Activated CD4-positive, alpha-beta memory T cell treated with anti-CD3 and anti-CD28 coated beads for 36 hours (primary cell): ENCODE data around the gene POGZ. TPM values are rescaled to one million over a fixed set of nuclear protein-coding genes. Genes with fewer than 3 reads are reported as not detected.
A peak's percentile ranks its signal among the peaks of the same experiment; 100 is the strongest.
"Not testable (repeated sequence)": the region's sequence is repeated elsewhere in the genome, so short reads cannot be mapped to it uniquely, and the experiment has no call there.

Source experiments
- CTCF ChIA-PET: fragments of 350-600 bp; sonication (Branson Sonifier 250); formaldehyde crosslinking; loops from one replicate; lab custom pipeline; 2021; ENCODE audit warnings: antibody characterized with exemption, inconsistent platforms; lab: Charles Lee
- POLR2A ChIA-PET: fragments of 350-600 bp; sonication (Branson Sonifier 250); formaldehyde crosslinking; loops from one replicate; lab custom pipeline; 2021; ENCODE audit warnings: antibody characterized with exemption; lab: Charles Lee
- DNase-seq: peaks from one replicate; pipeline ENCODE4 v3.0.0-alpha.2; 2020
- H3K27ac Mint-ChIP-seq: one replicate; pipeline ENCODE4 v1.8.0; 2021; ENCODE audit warnings: mixed read lengths
- H3K27me3 Mint-ChIP-seq: one replicate; pipeline ENCODE4 v1.8.0; 2021; ENCODE audit warnings: mixed read lengths
- H3K36me3 Mint-ChIP-seq: one replicate; pipeline ENCODE4 v1.8.0; 2021; ENCODE audit warnings: mixed read lengths
- H3K4me1 Mint-ChIP-seq: one replicate; pipeline ENCODE4 v1.8.0; 2021; ENCODE audit warnings: low read depth, mixed read lengths
- H3K4me3 Mint-ChIP-seq: one replicate; pipeline ENCODE4 v1.8.0; 2021; ENCODE audit warnings: mild to moderate bottlenecking, mixed read lengths
- H3K9me3 Mint-ChIP-seq: one replicate; pipeline ENCODE4 v1.8.0; 2021; ENCODE audit warnings: mixed read lengths
- intact Hi-C: fragments of 100-400 bp; cut with micrococcal nuclease; formaldehyde crosslinking; loops from one replicate; pipeline ENCODE4 v1.15.1; 2023
- total RNA-seq, 2 experiments: library from RNA; stranded (reverse); gene quantifications; one replicate each; pipeline ENCODE4 v1.2.3, GENCODE V29; 2021

POGZ gene
- total RNA-seq, 2 experiments from 2014 or later = 73.7 to 76.3 TPM

GRCh38 chr1:151444783-151445177 is 14.5 kb downstream of the POGZ start:
- intact Hi-C loops = loop anchor here (2.0 to 10.0 kb wide), 4 partner anchors 14 to 290 kb away; partner anchors contain the start of gene POGZ
- Mint-ChIP-seq H3K27ac (no peak overlapping the region), H3K4me1 (peaks cover 49% of the 10 kb centered on the region), H3K9me3 (no peaks in the 10 kb centered on the region), H3K27me3 (no peaks in the 10 kb centered on the region), H3K36me3 (peaks cover 14% of the 10 kb centered on the region), H3K4me3 (no peak overlapping the region)
- no peak for DNase-seq
- ChIA-PET CTCF (interaction anchor here (0.5 to 1.9 kb wide), 25 partner anchors 9 to 557 kb away, joined by 3 to 13 read pairs (median 4); no protein-coding TSS in a partner anchor), POLR2A (interaction anchor here (0.6 kb wide), 1 partner anchor 13 kb away, joined by 3 read pairs; no protein-coding TSS in a partner anchor)

DNA sequence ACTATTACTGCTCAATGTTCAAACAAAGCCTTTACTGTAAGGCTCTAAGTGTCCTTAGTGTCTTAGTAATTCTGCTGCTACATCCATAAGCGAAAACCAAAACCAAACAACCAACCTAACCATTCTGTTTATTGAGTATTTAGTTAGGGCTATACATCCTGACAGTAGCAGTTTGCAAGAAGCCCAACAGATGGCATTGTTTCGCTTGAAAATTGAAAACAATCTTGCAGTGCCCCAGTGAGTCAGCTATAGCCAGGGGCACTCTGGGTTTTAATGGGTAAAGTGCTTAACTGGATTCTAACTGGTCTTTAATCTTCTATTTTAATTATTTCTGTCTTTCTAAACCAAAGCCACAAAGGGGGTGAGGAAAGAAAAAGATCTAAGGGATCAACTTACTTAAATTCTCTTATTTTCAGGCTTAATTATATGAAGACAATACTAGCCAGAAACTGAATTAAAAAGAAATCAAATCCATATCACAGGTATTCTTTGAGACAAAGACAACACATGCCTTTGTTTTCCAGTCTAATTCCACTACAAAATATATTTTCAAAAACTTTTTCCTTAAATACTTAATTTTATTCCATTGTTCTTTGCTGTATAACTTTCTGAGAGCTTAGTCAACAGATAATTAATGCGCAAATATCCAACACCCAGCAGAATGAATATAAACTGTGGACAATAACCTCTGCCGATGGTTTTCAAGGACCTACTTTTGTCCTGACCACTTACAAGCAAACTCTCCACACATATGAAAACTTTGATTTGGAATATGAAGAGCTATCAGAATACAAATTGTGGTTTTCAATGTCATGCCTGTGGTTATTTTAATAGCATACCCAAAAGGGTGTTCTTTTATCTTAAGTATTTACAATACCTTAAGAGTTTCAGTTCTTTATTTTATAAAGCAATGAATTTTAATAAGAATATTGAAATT is 15.2 kb downstream of the POGZ start:
- DNase-seq = peak; percentile 75
- intact Hi-C loops = loop anchor here (2.0 to 10.0 kb wide), 4 partner anchors 15 to 291 kb away; partner anchors contain the start of gene POGZ
- Mint-ChIP-seq H3K27me3 (no peaks in the 10 kb centered on the region), H3K27ac (no peak overlapping the region), H3K4me3 (no peak overlapping the region), H3K36me3 (peaks cover 14% of the 10 kb centered on the region), H3K4me1 (peaks cover 53% of the 10 kb centered on the region), H3K9me3 (no peaks in the 10 kb centered on the region)
- CTCF ChIA-PET = interaction anchor here (0.6 to 1.9 kb wide), 34 partner anchors 10 to 392 kb away, joined by 3 to 13 read pairs (median 3); partner anchors contain the start of genes CGN, PI4KB and POGZ
- POLR2A ChIA-PET = interaction anchor here (0.6 kb wide), 1 partner anchor 13 kb away, joined by 3 read pairs; no protein-coding TSS in a partner anchor

- H3K27me3 Mint-ChIP-seq, intact Hi-C loops, DNase-seq, H3K4me3 Mint-ChIP-seq, CTCF ChIA-PET, H3K27ac Mint-ChIP-seq, H3K9me3 Mint-ChIP-seq, POLR2A ChIA-PET: not testable (repeated sequence)
- Mint-ChIP-seq H3K36me3 (peaks cover 14% of the 10 kb centered on the region), H3K4me1 (peaks cover 48% of the 10 kb centered on the region)
Measured at GRCh38 chr1:151437396-151437795, 21.9 kb downstream of the POGZ start.

GRCh38 chr1:151436985-151437384 is 22.3 kb downstream of the POGZ start:
- Mint-ChIP-seq H3K27ac (no peak overlapping the region), H3K36me3 (peaks cover 14% of the 10 kb centered on the region), H3K27me3 (no peaks in the 10 kb centered on the region), H3K4me1 (peaks cover 48% of the 10 kb centered on the region), H3K4me3 (no peak overlapping the region), H3K9me3 (no peaks in the 10 kb centered on the region)
- DNase-seq = no peak
- intact Hi-C loops = no loop called here
- POLR2A ChIA-PET = no interaction called here
- CTCF ChIA-PET = no interaction called here

GRCh38 chr1:151435174-151435573 is 24.1 kb downstream of the POGZ start:
- no peaks in the 10 kb centered on the region for H3K27me3 Mint-ChIP-seq
- H3K36me3 Mint-ChIP-seq = peaks cover 3% of the 10 kb centered on the region
- H3K4me1 Mint-ChIP-seq = peaks cover 35% of the 10 kb centered on the region
- H3K9me3 Mint-ChIP-seq = no peaks in the 10 kb centered on the region
- H3K4me3 Mint-ChIP-seq = no peak overlapping the region
- POLR2A ChIA-PET = no interaction called here
- intact Hi-C loops = no loop called here
- CTCF ChIA-PET = no interaction called here
- DNase-seq = no peak
- no peak overlapping the region for H3K27ac Mint-ChIP-seq

- intact Hi-C loops, POLR2A ChIA-PET, H3K36me3 Mint-ChIP-seq, H3K4me3 Mint-ChIP-seq, DNase-seq, H3K27ac Mint-ChIP-seq, CTCF ChIA-PET, H3K9me3 Mint-ChIP-seq, H3K27me3 Mint-ChIP-seq: not testable (repeated sequence)
- H3K4me1 Mint-ChIP-seq = peaks cover 25% of the 10 kb centered on the region
Measured at GRCh38 chr1:151433827-151434226, 25.5 kb downstream of the POGZ start.

- H3K36me3 Mint-ChIP-seq = peaks cover 45% of the 10 kb centered on the region
- no peaks in the 10 kb centered on the region for H3K4me1 Mint-ChIP-seq
- DNase-seq = no peak
- H3K9me3 Mint-ChIP-seq = no peaks in the 10 kb centered on the region
- ChIA-PET CTCF (interaction anchor here (0.9 kb wide), 1 partner anchor 16 kb away, joined by 3 read pairs; no protein-coding TSS in a partner anchor), POLR2A (no interaction called here)
- H3K27me3 Mint-ChIP-seq = no peaks in the 10 kb centered on the region
- H3K4me3 Mint-ChIP-seq = no peak overlapping the region
- intact Hi-C loops = no loop called here
- no peak overlapping the region for H3K27ac Mint-ChIP-seq
Measured at GRCh38 chr1:151428068-151428467, 31.2 kb downstream of the POGZ start.

DNA sequence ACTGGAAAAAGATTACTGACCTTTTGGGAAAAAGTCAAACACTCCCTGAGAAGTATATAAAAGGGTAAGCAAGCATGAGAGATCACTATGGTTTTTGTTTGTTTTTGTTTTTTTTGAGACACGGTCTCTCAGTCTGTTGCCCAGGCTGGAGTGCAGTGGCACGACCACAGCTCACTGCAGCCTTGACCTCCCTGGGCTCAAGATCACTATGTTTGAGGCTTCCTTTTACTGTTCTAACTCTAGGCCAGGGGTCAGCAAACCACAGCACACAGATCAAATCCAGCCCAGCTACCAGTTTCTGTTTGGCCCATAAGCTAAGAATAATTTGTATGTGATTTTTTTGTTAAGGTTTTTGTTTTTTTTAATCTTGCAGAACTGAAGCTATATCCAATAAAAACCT is 34.2 kb downstream of the POGZ start:
- ChIA-PET CTCF (interaction anchor here (1.4 to 1.8 kb wide), 3 partner anchors 19 to 84 kb away, joined by 3 to 5 read pairs (median 5); no protein-coding TSS in a partner anchor), POLR2A (no interaction called here)
- Mint-ChIP-seq H3K4me1 (no peaks in the 10 kb centered on the region), H3K27ac (no peak overlapping the region), H3K9me3 (no peaks in the 10 kb centered on the region), H3K4me3 (no peak overlapping the region), H3K27me3 (no peaks in the 10 kb centered on the region), H3K36me3 (peaks cover 47% of the 10 kb centered on the region)
- no peak for DNase-seq
- intact Hi-C loops = no loop called here

DNA sequence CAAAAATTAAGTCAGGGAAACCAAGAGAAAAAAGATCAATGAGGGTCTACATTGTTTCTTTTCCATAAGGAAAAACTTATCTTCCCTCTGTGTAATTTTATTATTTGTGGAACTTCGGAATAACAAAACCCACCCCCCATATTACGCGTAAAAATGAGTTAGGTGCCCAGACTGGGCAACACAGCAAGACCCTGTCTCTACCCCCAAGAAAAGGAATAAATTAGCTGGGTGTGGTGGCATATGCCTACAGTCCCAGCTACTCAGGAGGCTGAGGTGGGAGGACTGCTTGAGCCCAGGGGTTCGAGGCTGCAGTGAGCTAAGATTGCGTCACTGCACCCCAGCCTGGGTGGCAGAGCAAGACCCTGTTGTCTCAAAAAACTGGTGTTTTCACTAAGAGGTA is 39.5 kb downstream of the POGZ start:
- Mint-ChIP-seq H3K4me1 (no peaks in the 10 kb centered on the region), H3K27me3 (no peaks in the 10 kb centered on the region), H3K36me3 (peaks cover 29% of the 10 kb centered on the region), H3K27ac (no peak overlapping the region), H3K4me3 (no peak overlapping the region), H3K9me3 (no peaks in the 10 kb centered on the region)
- no peak for DNase-seq
- intact Hi-C loops = no loop called here
- ChIA-PET POLR2A (no interaction called here), CTCF (interaction anchor here (1.3 kb wide), 1 partner anchor 168 kb away, joined by 3 read pairs; no protein-coding TSS in a partner anchor)

DNA sequence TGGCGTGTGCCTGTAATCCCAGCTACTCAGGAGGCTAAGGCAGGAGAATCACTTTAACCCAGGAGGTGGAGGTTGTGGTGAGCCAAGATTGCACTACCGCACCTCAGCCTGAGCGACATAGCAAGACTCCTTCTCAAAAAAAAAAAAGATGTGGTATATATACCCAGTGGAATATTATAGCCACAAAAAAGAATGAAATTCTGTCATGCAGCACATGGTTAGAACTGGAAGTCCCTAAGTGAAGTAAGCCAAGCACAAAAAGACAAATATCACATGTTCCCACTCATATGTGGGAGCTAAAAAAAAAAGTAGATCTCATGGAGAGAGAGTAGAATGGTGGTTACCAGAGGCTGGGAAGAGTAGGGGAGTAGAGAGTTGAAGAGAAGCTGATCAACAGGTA is 41.2 kb downstream of the POGZ start:
- no peak overlapping the region for H3K27ac Mint-ChIP-seq
- DNase-seq = no peak
- ChIA-PET CTCF (no interaction called here), POLR2A (interaction anchor here (1.0 kb wide), 1 partner anchor 11 kb away, joined by 5 read pairs; no protein-coding TSS in a partner anchor)
- H3K4me3 Mint-ChIP-seq = no peak overlapping the region
- H3K9me3 Mint-ChIP-seq = no peaks in the 10 kb centered on the region
- no peaks in the 10 kb centered on the region for H3K4me1 Mint-ChIP-seq
- H3K27me3 Mint-ChIP-seq = no peaks in the 10 kb centered on the region
- peaks cover 17% of the 10 kb centered on the region for H3K36me3 Mint-ChIP-seq
- intact Hi-C loops = no loop called here

DNA sequence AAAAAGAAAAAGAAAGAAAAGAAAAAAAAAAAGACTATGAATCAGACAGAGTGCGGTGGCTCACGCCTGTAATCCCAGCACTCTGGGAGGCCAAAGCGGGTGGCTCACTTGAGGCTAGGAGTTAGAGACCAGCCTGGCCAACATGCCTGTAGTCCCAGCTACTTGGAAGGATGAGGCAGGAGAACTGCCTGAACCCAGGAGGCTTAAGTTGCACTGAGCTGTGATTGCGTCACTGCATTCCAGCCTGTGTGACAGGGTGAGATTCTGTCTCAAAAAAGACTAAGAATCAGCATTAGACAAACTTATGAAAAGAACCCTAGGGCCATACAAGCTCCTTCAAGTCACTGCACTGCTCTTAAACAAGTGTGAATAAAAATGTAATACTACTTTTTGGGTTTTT is 43.1 kb downstream of the POGZ start:
- POLR2A ChIA-PET = no interaction called here
- Mint-ChIP-seq H3K27me3 (no peaks in the 10 kb centered on the region), H3K9me3 (no peaks in the 10 kb centered on the region), H3K36me3 (peaks cover 21% of the 10 kb centered on the region), H3K27ac (no peak overlapping the region), H3K4me3 (no peak overlapping the region), H3K4me1 (no peaks in the 10 kb centered on the region)
- no peak for DNase-seq
- intact Hi-C loops = no loop called here
- CTCF ChIA-PET = interaction anchor here (0.7 kb wide), 1 partner anchor 119 kb away, joined by 3 read pairs; no protein-coding TSS in a partner anchor

GRCh38 chr1:151411884-151412283 is 47.4 kb downstream of the POGZ start:
- H3K4me3 Mint-ChIP-seq = no peak overlapping the region
- H3K9me3 Mint-ChIP-seq = no peaks in the 10 kb centered on the region
- no peak for DNase-seq
- intact Hi-C loops = no loop called here
- ChIA-PET POLR2A (no interaction called here), CTCF (interaction anchor here (0.6 kb wide), 2 partner anchors 160 to 1111 kb away, joined by 3 to 4 read pairs; no protein-coding TSS in a partner anchor)
- H3K4me1 Mint-ChIP-seq = no peaks in the 10 kb centered on the region
- peaks cover 36% of the 10 kb centered on the region for H3K36me3 Mint-ChIP-seq
- no peaks in the 10 kb centered on the region for H3K27me3 Mint-ChIP-seq
- no peak overlapping the region for H3K27ac Mint-ChIP-seq
